Fibroblast of the aortic adventitia (primary cell): ENCODE results near the gene VAMP5. TPM values are rescaled to one million over a fixed set of nuclear protein-coding genes. Genes with fewer than 3 reads are reported as not detected.
A peak's percentile ranks its signal among the peaks of the same experiment; 100 is the strongest.
"Not testable (repeated sequence)": the region's sequence is repeated elsewhere in the genome, so short reads cannot be mapped to it uniquely, and the experiment has no call there.

ENCODE experiments used
- DNase-seq: peaks from one replicate; pipeline ENCODE4 v3.0.0-alpha.2; 2010; ENCODE audit warnings: low read depth
- H3K4me3 ChIP-seq: 2 replicates; pipeline ENCODE4 v1.5.1; 2011; ENCODE audit warnings: low read depth, mild to moderate bottlenecking, control low read depth, low read length, moderate library complexity
- total RNA-seq: library from RNA; depleted of rRNA; stranded (reverse); fragments of >200 nt; gene quantifications from 2 replicates; pipeline ENCODE4 v1.2.3, GENCODE V29; 2012; ENCODE audit warnings: low replicate concordance
- TF ChIP-seq, protein P1 (sequence below): IDR thresholded peaks from 2 replicates; pipeline ENCODE4 v1.5.1; 2011; ENCODE audit warnings: mild to moderate bottlenecking, low read length, control low read depth, inconsistent platforms; ENCODE audit not compliant: insufficient read depth

The VAMP5 gene
- total RNA-seq, 1 donor, result 33.8 TPM

- DNase-seq, result peak; percentile 67
- TF ChIP-seq, protein P1, sequence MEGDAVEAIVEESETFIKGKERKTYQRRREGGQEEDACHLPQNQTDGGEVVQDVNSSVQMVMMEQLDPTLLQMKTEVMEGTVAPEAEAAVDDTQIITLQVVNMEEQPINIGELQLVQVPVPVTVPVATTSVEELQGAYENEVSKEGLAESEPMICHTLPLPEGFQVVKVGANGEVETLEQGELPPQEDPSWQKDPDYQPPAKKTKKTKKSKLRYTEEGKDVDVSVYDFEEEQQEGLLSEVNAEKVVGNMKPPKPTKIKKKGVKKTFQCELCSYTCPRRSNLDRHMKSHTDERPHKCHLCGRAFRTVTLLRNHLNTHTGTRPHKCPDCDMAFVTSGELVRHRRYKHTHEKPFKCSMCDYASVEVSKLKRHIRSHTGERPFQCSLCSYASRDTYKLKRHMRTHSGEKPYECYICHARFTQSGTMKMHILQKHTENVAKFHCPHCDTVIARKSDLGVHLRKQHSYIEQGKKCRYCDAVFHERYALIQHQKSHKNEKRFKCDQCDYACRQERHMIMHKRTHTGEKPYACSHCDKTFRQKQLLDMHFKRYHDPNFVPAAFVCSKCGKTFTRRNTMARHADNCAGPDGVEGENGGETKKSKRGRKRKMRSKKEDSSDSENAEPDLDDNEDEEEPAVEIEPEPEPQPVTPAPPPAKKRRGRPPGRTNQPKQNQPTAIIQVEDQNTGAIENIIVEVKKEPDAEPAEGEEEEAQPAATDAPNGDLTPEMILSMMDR, result no peak
- peak overlapping the region; percentile 97 for H3K4me3 ChIP-seq
Observed at GRCh38 chr2:85539361-85540132, 44.7 kb upstream of the VAMP5 start.

GRCh38 chr2:85540133-85540648 is 44.0 kb upstream of the VAMP5 start:
- TF ChIP-seq, protein P1, result no peak
- peak overlapping the region; percentile 97 for H3K4me3 ChIP-seq
- peak; percentile 50 for DNase-seq

DNA sequence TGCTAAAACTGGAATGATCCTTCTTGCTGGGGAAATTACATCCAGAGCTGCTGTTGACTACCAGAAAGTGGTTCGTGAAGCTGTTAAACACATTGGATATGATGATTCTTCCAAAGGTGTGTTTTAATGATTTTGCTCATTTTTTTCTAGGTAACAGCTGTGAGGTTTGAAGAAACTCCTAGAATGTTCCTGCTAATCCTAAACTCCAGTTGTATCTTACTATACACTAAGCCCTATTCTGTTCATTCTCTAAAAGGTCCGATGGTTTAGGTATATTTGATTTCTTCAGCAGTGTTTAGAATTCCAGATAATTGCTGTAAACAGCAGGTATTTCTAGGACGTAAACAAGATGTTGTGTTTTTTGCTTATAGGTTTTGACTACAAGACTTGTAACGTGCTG is 43.0 kb upstream of the VAMP5 start:
- no peak for DNase-seq
- TF ChIP-seq, protein P1, result no peak
- H3K4me3 ChIP-seq, result peak overlapping the region; percentile 97

DNA sequence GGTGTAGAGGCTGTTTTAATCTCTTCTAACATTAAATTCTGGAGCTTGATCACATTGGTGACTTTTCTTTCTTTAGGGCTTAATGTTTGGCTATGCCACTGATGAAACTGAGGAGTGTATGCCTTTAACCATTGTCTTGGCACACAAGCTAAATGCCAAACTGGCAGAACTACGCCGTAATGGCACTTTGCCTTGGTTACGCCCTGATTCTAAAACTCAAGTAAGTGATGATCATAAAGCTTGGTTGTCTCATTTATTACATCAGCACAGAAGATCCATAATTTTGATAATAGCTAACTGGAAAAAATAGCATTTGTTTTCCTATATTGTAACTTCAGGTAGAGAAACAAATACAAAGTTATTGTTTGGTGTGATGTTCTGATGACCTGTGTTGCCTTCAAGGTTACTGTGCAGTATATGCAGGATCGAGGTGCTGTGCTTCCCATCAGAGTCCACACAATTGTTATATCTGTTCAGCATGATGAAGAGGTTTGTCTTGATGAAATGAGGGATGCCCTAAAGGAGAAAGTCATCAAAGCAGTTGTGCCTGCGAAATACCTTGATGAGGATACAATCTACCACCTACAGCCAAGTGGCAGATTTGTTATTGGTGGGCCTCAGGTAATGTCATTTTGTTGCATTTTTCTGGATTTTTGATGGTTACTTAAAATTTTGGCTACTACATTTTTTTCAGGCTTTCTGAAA is 42.3 kb upstream of the VAMP5 start:
- TF ChIP-seq, protein P1, result no peak
- peak; percentile 72 for DNase-seq
- peak overlapping the region; percentile 97 for H3K4me3 ChIP-seq

DNA sequence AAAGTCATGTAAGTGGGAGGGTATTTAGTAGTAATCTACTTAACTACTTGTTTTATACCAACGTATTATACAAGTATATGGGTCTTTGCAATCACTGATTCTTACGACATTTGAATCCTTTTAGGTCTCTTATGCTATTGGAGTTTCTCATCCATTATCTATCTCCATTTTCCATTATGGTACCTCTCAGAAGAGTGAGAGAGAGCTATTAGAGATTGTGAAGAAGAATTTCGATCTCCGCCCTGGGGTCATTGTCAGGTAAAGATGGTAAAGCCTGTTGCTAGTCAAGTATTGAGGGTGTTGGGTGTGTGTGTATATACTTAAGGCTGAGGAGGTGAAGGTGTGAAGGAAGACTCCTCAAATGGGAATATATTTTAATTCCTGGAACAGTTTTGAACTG is 41.5 kb upstream of the VAMP5 start:
- TF ChIP-seq, protein P1, result no peak
- DNase-seq, result no peak
- no peak overlapping the region for H3K4me3 ChIP-seq

DNA sequence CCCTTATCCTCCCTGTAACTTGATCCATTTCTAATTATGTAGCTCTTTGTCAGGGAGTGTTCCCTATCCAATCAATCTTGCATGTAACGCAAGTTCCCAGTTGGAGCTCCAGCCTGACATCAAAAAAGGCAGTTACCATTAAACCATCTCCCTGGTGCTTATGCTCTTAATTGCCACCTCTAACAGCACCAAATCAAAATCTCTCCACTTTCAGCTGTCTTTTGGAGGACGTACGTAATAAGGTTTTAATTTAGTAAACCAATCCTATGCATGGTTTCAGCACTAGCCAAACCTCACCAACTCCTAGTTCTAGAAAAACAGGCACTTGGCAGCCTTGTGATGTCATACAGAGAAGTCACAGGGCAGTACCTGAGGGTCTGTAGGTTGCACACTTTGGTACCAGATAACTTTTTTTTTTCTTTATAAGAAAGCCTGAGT is 40.0 kb upstream of the VAMP5 start:
- not testable (repeated sequence) for DNase-seq, H3K4me3 ChIP-seq

DNA sequence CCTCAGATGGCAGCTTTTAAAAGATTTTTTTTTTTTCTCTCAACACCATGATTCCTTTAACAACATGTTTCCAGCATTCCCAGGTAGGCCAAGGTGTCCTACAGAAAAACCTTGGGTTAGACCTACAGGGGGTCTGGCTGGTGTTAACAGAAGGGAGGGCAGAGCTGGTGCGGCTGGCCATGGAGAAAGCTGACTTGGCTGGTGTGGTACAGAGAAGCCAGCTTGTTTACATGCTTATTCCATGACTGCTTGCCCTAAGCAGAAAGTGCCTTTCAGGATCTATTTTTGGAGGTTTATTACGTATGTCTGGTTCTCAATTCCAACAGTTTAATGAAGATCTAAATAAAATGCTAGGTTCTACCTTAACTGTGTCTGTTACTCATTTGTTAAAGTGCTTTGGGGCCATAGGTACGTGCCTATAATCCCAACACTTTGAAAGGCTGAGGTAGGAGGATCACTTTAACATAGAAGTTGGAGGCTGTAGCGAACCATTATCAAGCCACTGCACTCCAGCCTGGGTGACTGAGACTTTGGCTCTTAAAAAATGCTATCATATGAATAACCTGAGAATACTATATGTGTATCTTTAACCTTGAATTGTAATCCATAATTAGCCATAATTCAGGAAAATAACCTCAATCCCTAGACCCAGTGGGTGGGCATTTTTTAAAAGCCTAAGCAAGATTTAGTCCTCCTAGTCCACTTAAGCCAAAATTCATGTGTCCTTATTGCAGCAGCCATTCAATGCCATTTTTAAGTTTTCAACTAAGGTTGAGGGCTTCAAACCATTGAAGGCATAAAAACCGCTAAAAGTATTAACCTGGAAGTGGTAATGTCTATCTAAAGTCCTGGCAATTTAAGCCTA is 39.1 kb upstream of the VAMP5 start:
- DNase-seq, H3K4me3 ChIP-seq: not testable (repeated sequence)
